Mammary epithelial cell (primary cell): Measurements from ENCODE around the gene USP54.

Source experiments
- EZH2 ChIP-seq: IDR thresholded peaks from 2 replicates; pipeline ENCODE4 v1.6.1; 2012; ENCODE audit warnings: low read length, inconsistent platforms, borderline replicate concordance
- TF ChIP-seq, protein P1 (sequence below), 2 donors: IDR thresholded peaks in 1 of 2; conservative IDR thresholded peaks in 1 of 2; 2 replicates each; pipeline ENCODE4 v1.5.1; 2011 to 2012; ENCODE audit warnings: inconsistent platforms in 2 of 2, low read length in 2 of 2, mild to moderate bottlenecking in 2 of 2, control low read depth in 1 of 2, low read depth in 1 of 2; ENCODE audit not compliant: insufficient read depth in 1 of 2; ENCODE audit errors: extremely low read depth in 1 of 2

- TF ChIP-seq, protein P1, sequence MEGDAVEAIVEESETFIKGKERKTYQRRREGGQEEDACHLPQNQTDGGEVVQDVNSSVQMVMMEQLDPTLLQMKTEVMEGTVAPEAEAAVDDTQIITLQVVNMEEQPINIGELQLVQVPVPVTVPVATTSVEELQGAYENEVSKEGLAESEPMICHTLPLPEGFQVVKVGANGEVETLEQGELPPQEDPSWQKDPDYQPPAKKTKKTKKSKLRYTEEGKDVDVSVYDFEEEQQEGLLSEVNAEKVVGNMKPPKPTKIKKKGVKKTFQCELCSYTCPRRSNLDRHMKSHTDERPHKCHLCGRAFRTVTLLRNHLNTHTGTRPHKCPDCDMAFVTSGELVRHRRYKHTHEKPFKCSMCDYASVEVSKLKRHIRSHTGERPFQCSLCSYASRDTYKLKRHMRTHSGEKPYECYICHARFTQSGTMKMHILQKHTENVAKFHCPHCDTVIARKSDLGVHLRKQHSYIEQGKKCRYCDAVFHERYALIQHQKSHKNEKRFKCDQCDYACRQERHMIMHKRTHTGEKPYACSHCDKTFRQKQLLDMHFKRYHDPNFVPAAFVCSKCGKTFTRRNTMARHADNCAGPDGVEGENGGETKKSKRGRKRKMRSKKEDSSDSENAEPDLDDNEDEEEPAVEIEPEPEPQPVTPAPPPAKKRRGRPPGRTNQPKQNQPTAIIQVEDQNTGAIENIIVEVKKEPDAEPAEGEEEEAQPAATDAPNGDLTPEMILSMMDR (conservative IDR thresholded peaks at IDR 0.05 in 1 of 2, IDR thresholded peaks at IDR 0.05 in 1 of 2; ENCODE audit: extremely low read depth in 1 of 2, insufficient read depth in 1 of 2, low read depth in 1 of 2, low read length in 2 of 2) = no peak
- TF ChIP-seq EZH2 = no peak
These were observed 2.0 kb upstream of the USP54 start for GRCh38 chr10:73593110-73593509.
